HEK293 (cell line): ENCODE measurements around the gene METTL26.

Experiments used
- GLIS1 ChIP-seq: fragments of 450-650 bp; formaldehyde crosslinking; IDR thresholded peaks from 2 replicates; pipeline ENCODE4 v1.5.1; 2016; ENCODE audit warnings: missing biosample characterization, missing genetic modification characterization
- GLIS2 ChIP-seq: fragments of 450-650 bp; formaldehyde crosslinking; IDR thresholded peaks from 2 replicates; pipeline ENCODE4 v1.5.1; 2016; ENCODE audit warnings: missing biosample characterization, missing genetic modification characterization
- HIC1 ChIP-seq: fragments of 450-650 bp; formaldehyde crosslinking; IDR thresholded peaks from 2 replicates; pipeline ENCODE4 v1.5.1; 2016; ENCODE audit warnings: missing biosample characterization, missing genetic modification characterization
- HOXC10 ChIP-seq: sonication (generic); formaldehyde crosslinking; IDR thresholded peaks from 2 replicates; pipeline ENCODE4 v1.8.1; 2023; ENCODE audit warnings: mild to moderate bottlenecking, missing genetic modification reagents
- MYNN ChIP-seq: fragments of 450-650 bp; formaldehyde crosslinking; IDR thresholded peaks from 2 replicates; pipeline ENCODE4 v1.5.1; 2016; ENCODE audit warnings: missing biosample characterization, missing genetic modification characterization, borderline replicate concordance
- OSR2 ChIP-seq: fragments of 450-650 bp; formaldehyde crosslinking; IDR thresholded peaks from 2 replicates; pipeline ENCODE4 v1.5.1; 2016; ENCODE audit warnings: missing biosample characterization, missing genetic modification characterization
- OVOL3 ChIP-seq: fragments of 450-650 bp; formaldehyde crosslinking; IDR thresholded peaks from 2 replicates; pipeline ENCODE4 v1.5.1; 2016; ENCODE audit warnings: missing biosample characterization, missing genetic modification characterization
- SALL2 ChIP-seq: fragments of 450-650 bp; formaldehyde crosslinking; IDR thresholded peaks from 2 replicates; pipeline ENCODE4 v1.5.0; 2017; ENCODE audit warnings: missing biosample characterization, mild to moderate bottlenecking, missing genetic modification characterization, borderline replicate concordance
- ZFP41 ChIP-seq: fragments of 450-650 bp; formaldehyde crosslinking; IDR thresholded peaks from 2 replicates; pipeline ENCODE4 v1.5.1; 2016; ENCODE audit warnings: missing biosample characterization, missing genetic modification characterization, borderline replicate concordance
- ZFP69B ChIP-seq: fragments of 450-650 bp; formaldehyde crosslinking; IDR thresholded peaks from 2 replicates; pipeline ENCODE4 v1.5.1; 2016; ENCODE audit warnings: missing biosample characterization, missing genetic modification characterization
- ZNF112 ChIP-seq: fragments of 450-650 bp; formaldehyde crosslinking; IDR thresholded peaks from 2 replicates; pipeline ENCODE4 v1.5.0; 2017; ENCODE audit warnings: missing biosample characterization, missing genetic modification characterization
- ZNF121 ChIP-seq: fragments of 450-650 bp; formaldehyde crosslinking; IDR thresholded peaks from 2 replicates; pipeline ENCODE4 v1.5.1; 2016; ENCODE audit warnings: missing biosample characterization, missing genetic modification characterization
- ZNF133 ChIP-seq: fragments of 450-650 bp; formaldehyde crosslinking; IDR thresholded peaks from 2 replicates; pipeline ENCODE4 v1.5.1; 2016; ENCODE audit warnings: missing biosample characterization, missing genetic modification characterization
- ZNF174 ChIP-seq: fragments of 450-650 bp; formaldehyde crosslinking; IDR thresholded peaks from 2 replicates; pipeline ENCODE4 v1.5.0; 2017; ENCODE audit warnings: missing biosample characterization, mild to moderate bottlenecking, missing genetic modification characterization
- ZNF248 ChIP-seq: fragments of 450-650 bp; formaldehyde crosslinking; IDR thresholded peaks from 2 replicates; pipeline ENCODE4 v1.5.1; 2017; ENCODE audit warnings: missing biosample characterization, missing genetic modification characterization
- ZNF350 ChIP-seq: fragments of 450-650 bp; formaldehyde crosslinking; IDR thresholded peaks from 2 replicates; pipeline ENCODE4 v1.5.0; 2017; ENCODE audit warnings: missing biosample characterization, mild to moderate bottlenecking, missing genetic modification characterization
- ZNF37A ChIP-seq: fragments of 450-650 bp; IDR thresholded peaks from 2 replicates; pipeline ENCODE4 v1.5.1; 2018; ENCODE audit warnings: missing biosample characterization, missing genetic modification characterization
- ZNF398 ChIP-seq: fragments of 450-650 bp; formaldehyde crosslinking; IDR thresholded peaks from 2 replicates; pipeline ENCODE4 v1.5.1; 2017; ENCODE audit warnings: missing biosample characterization, missing genetic modification characterization
- ZNF518A ChIP-seq: fragments of 450-650 bp; formaldehyde crosslinking; conservative IDR thresholded peaks from 2 replicates; pipeline ENCODE4 v1.5.1; 2016; ENCODE audit warnings: low read depth, missing biosample characterization, missing genetic modification characterization
- ZNF544 ChIP-seq: fragments of 450-650 bp; formaldehyde crosslinking; IDR thresholded peaks from 2 replicates; pipeline ENCODE4 v1.5.0; 2017; ENCODE audit warnings: missing biosample characterization, missing genetic modification characterization
- ZNF610 ChIP-seq: fragments of 450-650 bp; formaldehyde crosslinking; IDR thresholded peaks from 2 replicates; pipeline ENCODE4 v1.5.1; 2016; ENCODE audit warnings: missing biosample characterization, missing genetic modification characterization, borderline replicate concordance
- ZNF677 ChIP-seq: fragments of 450-650 bp; IDR thresholded peaks from 2 replicates; pipeline ENCODE4 v1.5.0; 2018; ENCODE audit warnings: missing biosample characterization, mild to moderate bottlenecking, missing genetic modification characterization, moderate library complexity
- ZNF692 ChIP-seq: fragments of 450-650 bp; formaldehyde crosslinking; IDR thresholded peaks from 2 replicates; pipeline ENCODE4 v1.5.1; 2016; ENCODE audit warnings: missing biosample characterization, missing genetic modification characterization
- TF ChIP-seq, protein P1 (sequence below): fragments of 450-650 bp; IDR thresholded peaks from 2 replicates; pipeline ENCODE4 v1.5.1; 2018; ENCODE audit warnings: missing biosample characterization, missing genetic modification characterization
- TF ChIP-seq, protein P2 (sequence below): IDR thresholded peaks from 2 replicates; pipeline ENCODE4 v1.6.1; 2011; ENCODE audit warnings: mild to moderate bottlenecking, low read depth, low read length, borderline replicate concordance

The METTL26 gene

DNA sequence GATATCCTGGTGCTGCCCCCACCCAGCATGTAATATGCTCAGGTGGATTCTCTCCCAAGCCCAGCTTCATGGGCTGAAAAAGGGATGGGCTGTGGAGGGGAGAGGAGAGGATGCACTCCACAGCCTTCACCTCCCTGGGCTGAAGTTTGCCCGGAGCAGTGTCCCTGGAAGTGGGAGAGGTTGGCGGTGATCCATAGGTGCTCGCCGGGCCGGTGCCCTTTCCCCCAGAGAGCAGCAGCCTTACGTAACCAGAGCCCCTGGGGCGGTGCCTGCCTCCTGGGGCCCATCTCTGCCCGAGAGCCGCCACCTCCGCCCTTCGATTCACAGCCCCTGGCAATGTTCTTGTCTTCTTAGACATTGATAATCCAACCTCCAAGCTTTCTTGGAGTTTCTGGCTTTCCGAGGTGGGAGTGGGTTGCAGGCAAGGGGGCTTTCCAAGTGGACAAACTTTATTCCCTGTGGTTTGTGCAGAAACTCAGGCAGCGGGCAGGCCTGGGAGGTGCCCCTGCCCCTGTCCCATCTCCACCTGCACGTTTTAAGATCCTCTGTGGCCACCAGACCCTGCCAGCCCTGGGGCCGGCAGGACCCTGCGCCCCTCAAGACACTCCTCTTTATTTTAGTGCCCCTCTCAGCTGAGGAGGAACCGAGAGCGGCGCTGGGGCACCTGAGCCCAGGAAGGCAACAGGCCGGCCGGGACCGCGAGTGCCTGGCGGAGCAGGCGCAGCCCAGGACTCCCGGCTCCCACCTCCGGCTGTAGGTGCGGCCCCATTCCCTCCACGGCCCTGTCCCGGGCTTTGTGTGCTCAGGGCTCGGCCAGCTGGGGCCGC, 10.0 kb upstream of the METTL26 start (continued):
- no peak for TF ChIP-seq ZNF518A (tag by site-specific recombination)
- TF ChIP-seq GLIS2 (tag by site-specific recombination) = no peak
- TF ChIP-seq, protein P1, sequence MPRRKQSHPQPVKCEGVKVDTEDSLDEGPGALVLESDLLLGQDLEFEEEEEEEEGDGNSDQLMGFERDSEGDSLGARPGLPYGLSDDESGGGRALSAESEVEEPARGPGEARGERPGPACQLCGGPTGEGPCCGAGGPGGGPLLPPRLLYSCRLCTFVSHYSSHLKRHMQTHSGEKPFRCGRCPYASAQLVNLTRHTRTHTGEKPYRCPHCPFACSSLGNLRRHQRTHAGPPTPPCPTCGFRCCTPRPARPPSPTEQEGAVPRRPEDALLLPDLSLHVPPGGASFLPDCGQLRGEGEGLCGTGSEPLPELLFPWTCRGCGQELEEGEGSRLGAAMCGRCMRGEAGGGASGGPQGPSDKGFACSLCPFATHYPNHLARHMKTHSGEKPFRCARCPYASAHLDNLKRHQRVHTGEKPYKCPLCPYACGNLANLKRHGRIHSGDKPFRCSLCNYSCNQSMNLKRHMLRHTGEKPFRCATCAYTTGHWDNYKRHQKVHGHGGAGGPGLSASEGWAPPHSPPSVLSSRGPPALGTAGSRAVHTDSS (tag by site-specific recombination) = no peak
- TF ChIP-seq, protein P2, sequence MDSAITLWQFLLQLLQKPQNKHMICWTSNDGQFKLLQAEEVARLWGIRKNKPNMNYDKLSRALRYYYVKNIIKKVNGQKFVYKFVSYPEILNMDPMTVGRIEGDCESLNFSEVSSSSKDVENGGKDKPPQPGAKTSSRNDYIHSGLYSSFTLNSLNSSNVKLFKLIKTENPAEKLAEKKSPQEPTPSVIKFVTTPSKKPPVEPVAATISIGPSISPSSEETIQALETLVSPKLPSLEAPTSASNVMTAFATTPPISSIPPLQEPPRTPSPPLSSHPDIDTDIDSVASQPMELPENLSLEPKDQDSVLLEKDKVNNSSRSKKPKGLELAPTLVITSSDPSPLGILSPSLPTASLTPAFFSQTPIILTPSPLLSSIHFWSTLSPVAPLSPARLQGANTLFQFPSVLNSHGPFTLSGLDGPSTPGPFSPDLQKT = no peak
- peak; percentile 46; the same call in 1 of the 2 replicates for TF ChIP-seq GLIS1 (tag by site-specific recombination)
- TF ChIP-seq HIC1 = no peak
- TF ChIP-seq ZNF677 (tag by site-specific recombination) = no peak
- no peak for TF ChIP-seq ZNF37A (tag by site-specific recombination)
- TF ChIP-seq ZNF121 (tag by site-specific recombination) = no peak
- TF ChIP-seq MYNN (tag by site-specific recombination) = no peak
- TF ChIP-seq ZNF133 = no peak
- no peak for TF ChIP-seq OSR2 (tag by site-specific recombination)
- TF ChIP-seq ZNF248 (tag by site-specific recombination) = no peak
- TF ChIP-seq SALL2 = no peak
- TF ChIP-seq ZNF350 (tag by site-specific recombination) = no peak
- TF ChIP-seq ZNF174 (tag by site-specific recombination) = no peak
- no peak for TF ChIP-seq ZNF610
- no peak for TF ChIP-seq ZNF112 (tag by site-specific recombination)
- 0 out of 2 replicates have a peak, but pooled peaks have one; percentile 29 for TF ChIP-seq ZNF398 (tag by site-specific recombination)
- TF ChIP-seq ZFP41 (tag by site-specific recombination) = no peak
- no peak for TF ChIP-seq OVOL3 (tag by site-specific recombination)
- TF ChIP-seq ZFP69B (tag by site-specific recombination) = peak; percentile 48; the same call in 1 of the 2 replicates
- TF ChIP-seq ZNF692 (tag by site-specific recombination) = 0 out of 2 replicates have a peak, but pooled peaks have one; percentile 57
- no peak for TF ChIP-seq HOXC10 (CRISPR knock-in tag)
- no peak for TF ChIP-seq ZNF544 (tag by site-specific recombination)
